ENCODE measurements around the gene JARID2.

Gene JARID2

GRCh38 chr6:15470746-15471145 is 224.9 kb downstream of the JARID2 start:
- DNase-seq (ENCODE audit: low read depth) = no peak

GRCh38 chr6:15472621-15473020 is 226.8 kb downstream of the JARID2 start:
- DNase-seq (ENCODE audit: low read depth) = no peak

- DNase-seq (ENCODE audit: low read depth) = no peak
Observed at GRCh38 chr6:15473174-15473573, 227.3 kb downstream of the JARID2 start.

- DNase-seq (ENCODE audit: low read depth) = no peak
Observed at GRCh38 chr6:15473741-15474161, 227.9 kb downstream of the JARID2 start.

GRCh38 chr6:15474196-15474595 is 228.3 kb downstream of the JARID2 start:
- peak; percentile 76 for DNase-seq (ENCODE audit: low read depth)

- DNase-seq (ENCODE audit: low read depth) = no peak
Observed at GRCh38 chr6:15475261-15475660, 229.4 kb downstream of the JARID2 start.

- no peak for DNase-seq (ENCODE audit: low read depth)
Observed at GRCh38 chr6:15475872-15476271, 230.0 kb downstream of the JARID2 start.

- no peak for DNase-seq (ENCODE audit: low read depth)
Observed at GRCh38 chr6:15476631-15477380, 230.9 kb downstream of the JARID2 start.

- no peak for DNase-seq (ENCODE audit: low read depth)
Observed at GRCh38 chr6:15477746-15478145, 231.9 kb downstream of the JARID2 start.

- DNase-seq (ENCODE audit: low read depth) = no peak
Observed at GRCh38 chr6:15479761-15480160, 233.9 kb downstream of the JARID2 start.

- DNase-seq (ENCODE audit: low read depth) = no peak
Observed at GRCh38 chr6:15480525-15480924, 234.7 kb downstream of the JARID2 start.

GRCh38 chr6:15481390-15482291 is 235.8 kb downstream of the JARID2 start:
- no peak for DNase-seq (ENCODE audit: low read depth)

DNA sequence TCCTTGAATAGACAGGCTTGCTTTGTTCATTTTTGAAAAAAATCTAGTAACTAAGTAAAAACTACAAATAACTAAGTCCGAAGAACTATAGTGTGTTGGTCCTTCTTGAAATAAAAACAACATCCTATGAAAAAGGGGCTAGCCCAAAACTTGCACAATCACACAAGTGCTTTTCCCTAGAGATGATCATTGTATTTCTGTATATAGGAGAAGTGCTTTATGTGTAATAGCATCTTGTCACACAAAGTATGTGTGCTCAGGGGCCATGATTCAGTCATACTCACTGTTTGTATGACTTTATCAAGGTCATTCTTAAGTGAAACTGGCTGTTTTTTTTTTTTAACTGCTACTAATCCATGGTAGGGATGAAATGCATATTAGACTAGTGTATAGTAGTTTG is 237.2 kb downstream of the JARID2 start:
- DNase-seq (ENCODE audit: low read depth) = no peak

DNA sequence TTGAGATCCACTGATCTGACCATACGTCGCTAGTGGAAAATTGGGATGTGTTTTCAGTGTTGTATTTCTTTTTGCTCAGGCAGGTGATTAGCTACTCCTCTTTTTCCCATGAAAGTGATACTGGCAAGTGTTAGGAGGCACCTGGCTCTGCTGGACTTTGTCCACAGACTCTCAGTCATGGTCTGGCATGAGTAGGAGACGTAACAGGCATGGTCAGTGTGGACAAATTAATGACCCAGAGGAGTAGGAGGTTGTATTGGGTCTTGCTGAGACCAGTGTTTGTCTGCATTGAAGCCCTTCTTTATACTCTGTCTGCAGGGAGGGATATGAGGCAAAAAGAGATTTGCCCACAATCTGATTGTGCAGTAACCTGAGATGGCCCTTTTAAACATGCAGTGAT is 238.3 kb downstream of the JARID2 start:
- no peak for DNase-seq (ENCODE audit: low read depth)

DNA sequence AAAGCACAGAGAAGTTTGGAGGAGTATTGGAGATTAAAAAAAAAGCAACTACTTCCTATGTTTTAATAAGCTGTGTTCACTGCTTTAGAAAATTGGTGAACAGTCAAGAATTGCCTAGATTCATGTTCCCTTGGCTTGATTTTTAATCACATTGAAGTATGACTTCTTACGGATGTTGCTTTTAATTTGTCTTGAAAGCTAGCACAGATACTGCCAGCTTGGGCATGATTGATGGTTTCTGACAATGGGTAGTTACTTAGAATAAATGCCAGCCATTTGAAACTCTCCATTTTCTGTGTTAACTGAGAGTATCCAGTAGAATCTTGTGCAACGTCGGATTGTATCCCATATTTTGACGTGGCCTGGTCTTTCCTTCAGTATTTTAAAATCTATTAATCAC is 239.0 kb downstream of the JARID2 start:
- no peak for DNase-seq (ENCODE audit: low read depth)

DNA sequence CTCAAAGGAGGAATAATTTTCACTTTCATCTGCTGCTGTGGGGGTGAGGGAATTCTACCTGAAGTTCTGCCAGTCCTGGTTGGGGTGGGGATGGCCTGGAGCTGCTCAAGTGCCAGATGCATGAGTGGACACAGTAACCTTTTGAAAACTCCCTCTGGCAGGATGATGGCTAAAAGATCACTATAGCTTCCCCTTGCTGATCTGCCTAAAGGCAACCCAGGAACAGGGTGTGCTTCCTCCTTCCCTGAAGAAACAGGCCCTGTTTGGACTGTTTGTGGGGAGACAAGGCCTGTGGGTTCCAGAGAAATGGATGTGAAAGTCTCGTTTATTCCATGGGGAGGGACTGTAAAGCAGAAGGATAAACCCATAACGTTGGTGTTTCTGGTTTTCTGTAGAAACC is 240.1 kb downstream of the JARID2 start:
- DNase-seq (ENCODE audit: low read depth) = no peak

- DNase-seq (ENCODE audit: low read depth) = no peak
Observed at GRCh38 chr6:15487262-15487661, 241.4 kb downstream of the JARID2 start.

- no peak for DNase-seq (ENCODE audit: low read depth)
Observed at GRCh38 chr6:15489261-15489962, 243.5 kb downstream of the JARID2 start.

DNA sequence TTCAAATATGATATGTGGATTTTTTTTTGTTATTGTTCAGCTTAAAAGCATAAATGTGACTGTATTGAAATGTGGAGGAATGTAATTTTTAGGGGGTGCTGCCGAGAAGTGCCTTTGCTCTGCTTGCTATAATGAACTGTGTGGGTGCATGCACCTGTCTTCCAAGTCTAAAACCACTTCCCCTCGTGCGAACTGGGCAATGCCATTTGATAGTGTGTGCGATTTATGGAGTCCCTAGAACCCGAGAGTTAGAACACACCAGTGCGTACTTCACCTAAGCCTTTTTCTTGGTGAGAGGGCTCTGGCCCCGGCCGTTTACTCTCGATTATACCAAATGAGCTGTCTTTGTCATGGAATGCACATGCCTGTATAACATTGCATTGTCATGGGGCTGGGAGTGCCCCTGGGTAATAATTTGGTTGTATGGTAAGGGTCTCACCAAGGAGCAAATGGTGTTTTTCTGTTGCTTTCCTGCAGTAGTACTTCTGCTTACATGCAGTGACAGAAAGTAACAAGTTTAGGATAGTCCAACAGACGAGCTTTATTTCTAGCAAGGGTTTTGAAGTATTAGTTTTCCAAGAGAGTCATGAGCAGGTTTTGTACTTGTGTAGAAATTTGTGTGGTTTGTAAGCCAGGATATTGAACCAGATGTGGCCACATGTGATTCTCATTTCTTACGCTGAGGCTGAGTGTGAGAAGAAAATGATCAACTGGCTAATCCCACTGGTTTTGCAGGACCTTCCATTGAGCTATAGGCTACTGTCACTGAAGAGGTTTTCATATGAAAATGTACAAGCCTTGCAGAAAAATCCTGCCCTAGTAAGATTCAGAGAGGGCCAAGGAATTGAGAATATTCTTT is 244.6 kb downstream of the JARID2 start:
- DNase-seq (ENCODE audit: low read depth) = no peak

- peak; percentile 73 for DNase-seq (ENCODE audit: low read depth)
Observed at GRCh38 chr6:15491255-15491985, 245.6 kb downstream of the JARID2 start.

DNA sequence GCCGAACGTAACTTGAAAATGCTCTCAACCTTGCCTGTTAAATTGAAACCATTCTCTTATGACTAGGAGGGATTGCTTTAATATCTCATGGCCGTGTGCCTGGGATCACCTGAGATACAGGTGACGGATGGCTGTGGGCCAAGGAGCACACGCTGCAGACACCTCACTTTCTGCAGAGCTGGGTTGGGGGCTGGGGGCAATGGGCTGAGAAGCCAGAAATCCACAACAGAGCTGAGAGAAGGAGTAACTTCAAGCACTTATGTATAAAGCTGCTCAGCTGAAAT is 246.1 kb downstream of the JARID2 start:
- DNase-seq (ENCODE audit: low read depth) = no peak
